ENCODE data around the gene ASPSCR1. TPM values are rescaled to one million over a fixed set of nuclear protein-coding genes. Genes with fewer than 3 reads are reported as not detected.
A peak's percentile ranks its signal among the peaks of the same experiment; 100 is the strongest.

The ASPSCR1 gene
- total RNA-seq, 1 donor from 2014 or later = 13.1 TPM

DNA sequence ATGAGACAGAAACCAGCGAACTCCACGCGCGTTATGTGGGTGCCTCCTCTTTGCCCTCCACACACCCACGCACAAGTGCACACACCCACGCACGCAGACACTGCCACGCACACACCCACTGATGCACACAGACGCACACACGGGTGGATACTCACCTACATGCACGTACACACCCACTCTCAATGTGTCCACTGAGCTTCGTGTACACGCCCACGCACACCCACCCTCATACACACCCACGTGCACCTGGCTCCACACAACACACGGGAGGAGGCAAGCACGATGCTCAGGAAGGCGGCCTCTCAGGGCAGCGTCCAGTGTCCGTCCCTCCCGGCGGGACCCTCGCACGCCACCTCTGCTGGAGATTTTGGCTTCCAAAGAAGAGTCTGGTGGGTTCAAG lies 70.0 kb downstream of the ASPSCR1 start:
- H3K27ac Mint-ChIP-seq = peak overlapping the region; percentile 22
- H3K9me3 ChIP-seq (ENCODE audit: low read depth) = no peaks in the 10 kb centered on the region
- peak overlapping the region; percentile 50 for H3K4me3 Mint-ChIP-seq
- peaks cover under 1% of the 10 kb centered on the region for H3K4me1 ChIP-seq
- TF ChIP-seq, protein P1, sequence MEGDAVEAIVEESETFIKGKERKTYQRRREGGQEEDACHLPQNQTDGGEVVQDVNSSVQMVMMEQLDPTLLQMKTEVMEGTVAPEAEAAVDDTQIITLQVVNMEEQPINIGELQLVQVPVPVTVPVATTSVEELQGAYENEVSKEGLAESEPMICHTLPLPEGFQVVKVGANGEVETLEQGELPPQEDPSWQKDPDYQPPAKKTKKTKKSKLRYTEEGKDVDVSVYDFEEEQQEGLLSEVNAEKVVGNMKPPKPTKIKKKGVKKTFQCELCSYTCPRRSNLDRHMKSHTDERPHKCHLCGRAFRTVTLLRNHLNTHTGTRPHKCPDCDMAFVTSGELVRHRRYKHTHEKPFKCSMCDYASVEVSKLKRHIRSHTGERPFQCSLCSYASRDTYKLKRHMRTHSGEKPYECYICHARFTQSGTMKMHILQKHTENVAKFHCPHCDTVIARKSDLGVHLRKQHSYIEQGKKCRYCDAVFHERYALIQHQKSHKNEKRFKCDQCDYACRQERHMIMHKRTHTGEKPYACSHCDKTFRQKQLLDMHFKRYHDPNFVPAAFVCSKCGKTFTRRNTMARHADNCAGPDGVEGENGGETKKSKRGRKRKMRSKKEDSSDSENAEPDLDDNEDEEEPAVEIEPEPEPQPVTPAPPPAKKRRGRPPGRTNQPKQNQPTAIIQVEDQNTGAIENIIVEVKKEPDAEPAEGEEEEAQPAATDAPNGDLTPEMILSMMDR (IDR thresholded peaks at IDR 0.05) = no peak
- TF ChIP-seq EZH2phosphoT487 (IDR thresholded peaks at IDR 0.05) = no peak
- no peak for TF ChIP-seq EZH2 (IDR thresholded peaks at IDR 0.05)
- peaks cover 6% of the 10 kb centered on the region for H3F3A ChIP-seq (ENCODE audit: low read depth)
- H2AFZ ChIP-seq (replicated peaks) = no peak overlapping the region
- peaks cover 2% of the 10 kb centered on the region for H3K27me3 Mint-ChIP-seq (ENCODE audit: insufficient read depth, low read depth)
- H3K4me3 ChIP-seq = no peak overlapping the region
- no peak overlapping the region for H3K27ac ChIP-seq
- H3K4me1 Mint-ChIP-seq = peaks cover 9% of the 10 kb centered on the region
- H3K36me3 ChIP-seq = no peaks in the 10 kb centered on the region
- H3K79me2 ChIP-seq (ENCODE audit: low read depth) = peaks cover 4% of the 10 kb centered on the region
- no peak overlapping the region for H3K4me2 ChIP-seq
- H3K9ac ChIP-seq = no peak overlapping the region
- H3K36me3 Mint-ChIP-seq = peaks cover 6% of the 10 kb centered on the region
- H3K9me3 Mint-ChIP-seq = no peaks in the 10 kb centered on the region
- peaks cover 4% of the 10 kb centered on the region for H4K20me1 ChIP-seq (ENCODE audit: low read depth)
- H3K27me3 ChIP-seq = no peaks in the 10 kb centered on the region
- DNase-seq (ENCODE audit: low spot score) = no peak

DNA sequence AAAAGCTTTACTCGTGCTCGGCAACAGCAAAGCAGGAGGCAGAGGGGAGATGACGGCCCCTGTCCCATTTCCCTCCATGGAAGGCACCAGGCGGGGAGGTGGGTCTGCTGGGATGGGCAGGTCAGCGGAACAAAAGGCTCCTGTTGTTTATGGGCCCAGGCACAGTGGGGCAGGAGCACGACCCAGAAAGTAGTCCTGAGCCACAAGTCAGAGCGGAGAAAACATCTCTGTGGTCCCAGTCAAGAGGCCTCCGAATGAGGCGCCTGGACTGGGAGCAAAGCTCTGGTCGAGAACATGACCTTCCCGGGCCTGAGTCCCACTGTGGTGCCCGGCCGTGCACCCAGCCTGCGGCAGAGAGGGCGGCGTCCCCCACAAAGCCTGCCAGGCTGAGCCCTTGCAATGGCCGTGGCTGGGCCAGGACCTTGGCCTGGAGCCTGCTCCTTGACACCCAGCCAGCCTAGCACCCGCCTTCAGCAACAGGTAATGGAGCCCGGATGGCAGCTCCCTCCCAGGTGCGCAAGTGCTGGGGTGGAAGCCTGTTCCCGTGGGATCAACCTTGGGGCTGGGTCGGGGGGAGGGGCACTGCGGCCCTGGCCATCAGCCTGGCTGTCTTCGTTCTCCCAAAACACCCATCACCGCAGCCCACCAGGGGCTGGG lies 70.6 kb downstream of the ASPSCR1 start:
- Mint-ChIP-seq H3K4me3 (peak overlapping the region; percentile 50), H3K27ac (no peak overlapping the region), H3K9me3 (no peaks in the 10 kb centered on the region), H3K4me1 (peaks cover 6% of the 10 kb centered on the region), H3K27me3 (ENCODE audit: insufficient read depth, low read depth) (peaks cover 4% of the 10 kb centered on the region), H3K36me3 (peaks cover 6% of the 10 kb centered on the region)
- no peaks in the 10 kb centered on the region for H3K9me3 ChIP-seq (ENCODE audit: low read depth)
- no peak for DNase-seq (ENCODE audit: low spot score)
- H4K20me1 ChIP-seq (ENCODE audit: low read depth) = peaks cover 10% of the 10 kb centered on the region
- H3K4me2 ChIP-seq = no peak overlapping the region
- no peaks in the 10 kb centered on the region for H3K27me3 ChIP-seq
- no peaks in the 10 kb centered on the region for H3K36me3 ChIP-seq
- no peak overlapping the region for H2AFZ ChIP-seq (replicated peaks)
- no peak overlapping the region for H3K4me3 ChIP-seq
- no peak overlapping the region for H3K27ac ChIP-seq
- H3F3A ChIP-seq (ENCODE audit: low read depth) = peaks cover 6% of the 10 kb centered on the region
- H3K79me2 ChIP-seq (ENCODE audit: low read depth) = peaks cover 11% of the 10 kb centered on the region
- no peak overlapping the region for H3K9ac ChIP-seq
- H3K4me1 ChIP-seq = peaks cover 7% of the 10 kb centered on the region
- TF ChIP-seq, protein P1 (IDR thresholded peaks at IDR 0.05) = no peak
- TF ChIP-seq EZH2 (IDR thresholded peaks at IDR 0.05) (no peak), EZH2phosphoT487 (IDR thresholded peaks at IDR 0.05) (no peak)

DNA sequence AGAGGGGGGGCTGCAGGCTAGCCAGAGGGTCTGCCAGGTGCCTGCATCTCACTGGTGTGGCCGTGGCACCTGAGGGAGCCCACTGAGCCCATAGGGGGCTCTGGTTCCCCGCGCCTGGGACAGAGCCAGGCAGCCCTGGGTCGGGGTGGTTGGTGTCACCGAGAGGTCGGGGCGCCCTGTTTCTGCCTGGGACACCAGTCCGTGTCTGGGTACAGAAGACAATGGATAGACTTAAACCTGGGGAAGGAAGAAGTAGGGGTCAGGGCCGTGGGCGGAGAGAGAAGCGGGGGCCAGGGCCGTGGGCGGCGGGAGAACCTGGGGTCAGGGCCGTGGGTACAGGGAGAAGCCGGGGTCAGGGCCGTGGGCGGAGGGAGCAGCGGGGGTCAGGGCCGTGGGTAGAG lies 71.1 kb downstream of the ASPSCR1 start:
- H3K4me3 Mint-ChIP-seq = no peak overlapping the region
- H3K36me3 ChIP-seq = no peaks in the 10 kb centered on the region
- no peaks in the 10 kb centered on the region for H3K9me3 ChIP-seq (ENCODE audit: low read depth)
- TF ChIP-seq EZH2 (IDR thresholded peaks at IDR 0.05) (no peak), EZH2phosphoT487 (IDR thresholded peaks at IDR 0.05) (no peak)
- TF ChIP-seq, protein P1 (IDR thresholded peaks at IDR 0.05) = no peak
- peaks cover 7% of the 10 kb centered on the region for H3K4me1 ChIP-seq
- H3K4me1 Mint-ChIP-seq = peaks cover 6% of the 10 kb centered on the region
- H3K27me3 Mint-ChIP-seq (ENCODE audit: insufficient read depth, low read depth) = peaks cover 4% of the 10 kb centered on the region
- H3K79me2 ChIP-seq (ENCODE audit: low read depth) = peaks cover 14% of the 10 kb centered on the region
- no peak for DNase-seq (ENCODE audit: low spot score)
- H3K27ac Mint-ChIP-seq = no peak overlapping the region
- no peak overlapping the region for H3K4me3 ChIP-seq
- no peaks in the 10 kb centered on the region for H3K9me3 Mint-ChIP-seq
- peaks cover 6% of the 10 kb centered on the region for H3K36me3 Mint-ChIP-seq
- H3K9ac ChIP-seq = no peak overlapping the region
- H2AFZ ChIP-seq (replicated peaks) = no peak overlapping the region
- H4K20me1 ChIP-seq (ENCODE audit: low read depth) = peaks cover 10% of the 10 kb centered on the region
- no peaks in the 10 kb centered on the region for H3K27me3 ChIP-seq
- no peak overlapping the region for H3K4me2 ChIP-seq
- H3K27ac ChIP-seq = no peak overlapping the region
- H3F3A ChIP-seq (ENCODE audit: low read depth) = peaks cover 6% of the 10 kb centered on the region
